ENCODE data around the gene ZNF845.
"Not testable (repeated sequence)": the region's sequence is repeated elsewhere in the genome, so short reads cannot be mapped to it uniquely, and the experiment has no call there.

ZNF845 gene

DNA sequence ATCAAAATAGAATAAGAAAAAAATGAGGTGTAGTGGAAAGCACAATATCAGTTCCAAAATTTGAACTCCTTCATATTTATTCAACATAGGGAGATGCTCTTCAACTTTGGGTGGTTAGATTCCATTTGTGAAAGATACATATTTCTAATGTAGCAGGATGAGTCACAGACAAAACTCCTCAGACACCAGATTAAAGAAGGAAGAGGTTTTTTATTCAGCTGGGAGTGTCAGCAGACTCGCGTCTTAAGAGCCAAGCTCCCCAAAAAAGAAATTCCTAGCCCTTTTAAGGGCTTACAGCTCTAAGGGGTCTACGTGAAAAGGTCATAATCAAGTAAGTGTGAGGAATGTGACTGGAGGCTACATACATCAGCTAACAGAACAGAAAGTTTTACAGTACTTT, 54.6 kb downstream of the ZNF845 start:
- DNase-seq, result no peak

DNA sequence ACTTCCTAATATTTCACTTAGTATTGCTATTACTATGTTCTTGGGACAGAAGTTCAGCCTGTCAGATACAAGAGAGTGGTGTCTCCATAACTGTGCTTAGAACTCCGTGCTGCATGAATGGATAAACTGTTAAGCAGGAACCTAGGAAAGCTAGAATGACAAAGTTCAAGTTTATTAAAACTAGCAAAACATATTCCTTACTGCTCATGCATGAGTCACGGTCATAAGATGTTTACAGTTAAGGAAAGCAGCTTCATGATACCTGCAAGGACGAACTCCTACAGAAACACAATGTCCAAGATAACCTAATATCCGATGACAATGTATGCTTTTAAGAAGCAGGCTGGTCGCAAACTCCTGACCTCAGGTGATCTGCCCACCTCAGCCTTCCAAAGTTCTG, 55.4 kb downstream of the ZNF845 start:
- no peak for DNase-seq

DNA sequence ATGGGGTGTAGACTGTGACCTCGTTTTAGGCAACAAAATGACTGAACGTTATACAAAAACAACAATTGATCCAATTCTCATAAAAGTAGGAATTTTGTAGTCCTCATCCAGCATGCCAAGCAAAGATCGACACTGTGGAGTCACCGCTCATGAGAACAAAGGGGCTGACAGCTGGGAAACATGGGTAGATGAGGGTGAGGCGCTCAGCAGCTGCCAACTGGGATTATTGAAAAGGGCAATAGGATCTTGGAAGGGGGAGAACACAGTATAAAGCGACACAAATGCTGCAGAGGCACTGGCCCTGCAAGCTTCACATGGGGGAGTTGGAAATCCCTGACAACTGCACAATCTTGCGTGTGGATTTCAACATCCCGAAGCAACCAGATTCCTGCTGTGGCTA, 56.0 kb downstream of the ZNF845 start:
- DNase-seq, result no peak

DNA sequence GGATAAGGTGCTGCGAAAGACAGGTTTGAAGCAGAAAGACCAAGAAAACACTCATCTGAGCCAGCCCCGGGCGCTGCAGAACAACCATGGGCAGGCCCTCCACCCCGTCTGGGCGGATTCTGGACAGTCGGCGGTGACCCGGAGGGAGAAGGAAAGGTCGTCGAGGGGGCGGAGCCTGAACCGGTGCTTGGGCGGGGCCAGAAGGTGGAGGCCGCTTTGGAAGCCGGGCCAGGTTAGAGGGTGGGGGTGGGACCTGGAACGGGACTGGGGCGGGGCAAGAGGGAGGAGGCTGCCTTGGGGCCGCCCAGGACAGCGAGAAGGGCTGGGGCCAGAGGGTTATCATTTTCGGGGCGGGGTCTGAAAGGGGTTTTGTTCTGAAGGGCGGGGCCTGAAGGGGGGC, 56.4 kb downstream of the ZNF845 start:
- no peak for DNase-seq

DNA sequence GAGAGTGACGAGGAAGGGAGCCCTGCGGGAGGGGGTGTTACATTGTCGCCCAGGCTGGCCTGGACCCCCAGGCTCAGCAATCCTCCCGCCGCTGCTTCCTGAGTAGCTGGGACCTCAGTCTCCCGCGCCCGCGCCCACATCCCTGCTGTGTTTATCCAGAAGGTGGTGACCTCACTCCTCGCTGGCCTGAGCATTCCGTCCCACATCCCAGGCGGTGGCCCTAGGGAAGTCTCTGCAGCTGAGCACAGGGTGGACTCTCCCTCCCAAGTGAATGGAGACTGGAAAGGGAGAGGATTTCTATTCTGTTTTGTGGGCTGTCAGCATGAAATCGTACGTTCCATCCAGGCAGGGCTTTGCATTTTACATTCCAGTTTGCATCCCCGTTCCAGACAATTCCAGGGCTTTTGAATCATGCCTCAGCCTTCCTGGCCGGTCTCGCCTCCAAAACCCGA, 61.0 kb downstream of the ZNF845 start:
- DNase-seq, result no peak

DNA sequence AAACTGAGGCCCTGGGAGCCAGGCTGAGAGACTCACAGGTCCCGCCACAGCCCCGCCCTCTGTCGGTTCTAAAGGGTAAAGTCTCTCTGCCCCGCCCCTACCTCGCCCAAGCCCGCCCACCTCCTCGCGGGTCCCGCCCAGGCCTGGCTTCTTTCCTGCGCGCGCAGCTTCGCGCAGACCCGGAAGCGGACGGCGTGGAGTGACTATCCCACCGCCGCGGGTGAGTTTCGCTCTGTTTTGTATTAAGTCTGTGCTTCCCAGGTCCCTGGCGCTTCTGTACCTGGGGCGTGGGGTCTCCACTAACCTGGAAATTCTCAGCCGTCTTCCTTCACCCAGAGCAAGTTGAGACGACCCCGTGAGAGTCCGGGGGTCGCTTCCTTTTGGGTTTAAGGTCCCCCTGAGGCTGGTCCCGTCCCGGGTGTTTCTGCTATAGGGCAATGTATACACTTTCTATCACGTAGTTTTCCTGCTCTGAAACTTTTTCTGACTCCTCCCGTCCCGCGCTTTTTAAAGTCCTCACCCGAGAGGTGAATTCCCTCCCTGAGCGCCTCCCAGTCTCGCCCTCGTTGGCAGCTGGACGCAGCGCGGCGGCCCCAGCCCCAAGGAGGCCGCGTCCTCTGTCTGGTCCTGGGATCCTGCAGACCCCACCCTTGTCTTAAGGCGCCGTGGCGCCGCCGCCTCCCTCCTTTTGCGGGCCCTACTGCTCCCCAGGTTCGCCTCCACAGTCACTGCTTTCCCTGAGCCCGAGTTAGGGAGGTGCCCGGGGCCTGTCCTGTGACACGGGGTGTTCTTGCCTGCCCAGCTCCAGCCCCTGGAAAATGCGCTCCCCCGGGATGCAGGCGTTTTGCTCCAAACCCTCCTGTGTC, 61.7 kb downstream of the ZNF845 start, which contains the start of gene ZNF765:
TSS of gene ZNF765 (plus strand) at position 176 of the 866 bp plus-strand sequence. CDS start 2,867 bp downstream, outside the sequence.
- DNase-seq, result peak; percentile 89 to 95 (median 93)

DNA sequence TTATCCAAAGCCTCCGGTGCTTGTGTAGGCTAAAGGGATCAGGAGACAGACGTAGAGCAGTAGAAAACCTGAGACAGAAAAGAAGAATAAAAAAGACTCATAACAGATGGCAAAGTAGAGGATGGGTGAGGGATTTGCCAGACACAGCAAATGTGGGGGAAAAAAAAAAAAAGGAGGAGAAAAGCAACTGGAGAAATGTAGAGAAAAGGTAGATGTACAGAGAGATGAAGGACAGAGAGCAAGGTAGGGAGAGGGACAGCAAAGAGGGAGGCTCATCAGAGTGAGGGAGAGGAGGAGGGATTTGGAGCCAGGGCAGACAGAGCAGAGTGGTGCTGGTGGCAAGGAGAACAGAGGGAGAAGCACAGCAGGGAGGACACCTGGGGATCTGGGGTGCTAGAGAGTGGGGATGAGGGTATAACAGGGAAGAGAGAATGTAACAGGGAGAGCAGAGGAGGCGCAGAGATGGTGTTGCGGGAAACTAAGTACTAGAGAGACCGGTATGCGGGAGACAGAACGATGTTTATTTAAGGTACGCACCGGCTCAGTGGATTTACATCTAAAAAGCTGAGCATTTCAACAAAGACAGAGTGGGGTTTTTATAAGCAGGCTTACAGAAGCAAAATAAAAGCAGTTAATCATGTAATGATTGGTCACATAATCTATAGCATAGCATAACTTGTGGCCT, 62.4 kb downstream of the ZNF845 start:
- not testable (repeated sequence) for DNase-seq

DNA sequence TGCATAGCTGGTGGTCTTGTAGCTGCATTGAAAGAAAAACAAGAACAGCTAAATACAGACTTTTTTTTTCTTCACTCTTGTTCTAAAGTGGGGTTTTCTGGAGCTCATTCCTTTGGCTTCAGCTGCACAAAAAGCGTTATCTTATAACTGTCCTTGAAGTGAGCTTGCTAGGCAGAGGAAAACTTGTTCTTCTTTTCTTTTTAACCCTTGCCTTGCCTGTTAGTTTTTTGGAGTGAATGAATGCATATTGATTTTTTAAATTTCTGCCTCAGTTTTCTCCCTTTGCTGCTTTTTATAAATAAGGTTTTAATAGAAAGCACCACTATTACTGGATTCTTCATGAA, 62.9 kb downstream of the ZNF845 start:
- no peak for DNase-seq

DNA sequence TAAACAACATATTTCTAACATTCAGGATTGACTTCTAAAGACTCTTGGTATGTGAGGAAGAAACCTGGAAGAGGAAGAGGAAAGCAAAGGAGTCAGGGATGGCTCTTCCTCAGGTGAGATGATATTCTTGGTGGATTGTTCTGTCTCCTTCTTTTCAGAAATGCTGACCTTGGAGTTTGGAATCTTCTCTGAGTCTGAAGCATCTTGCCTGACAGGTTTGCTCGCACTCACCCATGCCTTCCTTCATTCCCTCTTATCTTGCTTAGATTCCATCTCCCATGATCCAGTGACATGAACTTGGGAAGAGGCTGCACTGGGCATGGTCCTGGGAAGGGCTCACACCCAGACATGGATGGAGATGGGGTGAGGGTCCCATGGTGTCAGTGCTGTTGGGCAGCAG, 64.4 kb downstream of the ZNF845 start:
- DNase-seq, result not testable (repeated sequence)

Measured in T-helper 2 cell (primary cell).